Parathyroid adenoma (tissue), 2 donors: Measurements from ENCODE around the gene LSP1.
"Not testable (repeated sequence)": the region's sequence is repeated elsewhere in the genome, so short reads cannot be mapped to it uniquely, and the experiment has no call there.

Experiments
- H2AFZ ChIP-seq: fragments of 300-600 bp; sonication (generic); one replicate; pipeline ENCODE4 v1.7.0; 2017; ENCODE audit warnings: antibody characterized with exemption, mild to moderate bottlenecking
- H3K27ac ChIP-seq: fragments of 300-600 bp; sonication (generic); one replicate; pipeline ENCODE4 v1.7.0; 2017
- H3K27me3 ChIP-seq: fragments of 300-600 bp; sonication (generic); one replicate; pipeline ENCODE4 v1.7.0; 2017; ENCODE audit warnings: low read length; ENCODE audit not compliant: control insufficient read depth, insufficient read depth
- H3K36me3 ChIP-seq: fragments of 300-600 bp; sonication (generic); one replicate; pipeline ENCODE4 v1.7.0; 2017; ENCODE audit warnings: low read length; ENCODE audit not compliant: control insufficient read depth, insufficient read depth
- H3K4me1 ChIP-seq: fragments of 300-600 bp; sonication (generic); one replicate; pipeline ENCODE4 v1.7.0; 2017; ENCODE audit warnings: control low read depth
- H3K4me2 ChIP-seq: fragments of 300-600 bp; sonication (generic); one replicate; pipeline ENCODE4 v1.7.0; 2017; ENCODE audit warnings: low read length
- H3K4me3 ChIP-seq: fragments of 300-600 bp; sonication (generic); one replicate; pipeline ENCODE4 v1.7.0; 2017; ENCODE audit warnings: low read depth, low read length
- H3K79me2 ChIP-seq: fragments of 300-600 bp; sonication (generic); one replicate; pipeline ENCODE4 v1.7.0; 2017; ENCODE audit warnings: control low read depth
- H3K9ac ChIP-seq: fragments of 300-600 bp; sonication (generic); one replicate; pipeline ENCODE4 v1.7.0; 2017; ENCODE audit warnings: mild to moderate bottlenecking
- H3K9me3 ChIP-seq: fragments of 300-600 bp; sonication (generic); one replicate; pipeline ENCODE4 v1.7.0; 2017; ENCODE audit warnings: low read length; ENCODE audit not compliant: control insufficient read depth
- TF ChIP-seq, protein P1 (sequence below): fragments of 300-600 bp; sonication (generic); IDR thresholded peaks from one replicate; pipeline ENCODE4 v1.7.0; 2017; ENCODE audit warnings: antibody characterized with exemption, mild to moderate bottlenecking
- donor health status: primary hyperparathyroidism.

The LSP1 gene

DNA sequence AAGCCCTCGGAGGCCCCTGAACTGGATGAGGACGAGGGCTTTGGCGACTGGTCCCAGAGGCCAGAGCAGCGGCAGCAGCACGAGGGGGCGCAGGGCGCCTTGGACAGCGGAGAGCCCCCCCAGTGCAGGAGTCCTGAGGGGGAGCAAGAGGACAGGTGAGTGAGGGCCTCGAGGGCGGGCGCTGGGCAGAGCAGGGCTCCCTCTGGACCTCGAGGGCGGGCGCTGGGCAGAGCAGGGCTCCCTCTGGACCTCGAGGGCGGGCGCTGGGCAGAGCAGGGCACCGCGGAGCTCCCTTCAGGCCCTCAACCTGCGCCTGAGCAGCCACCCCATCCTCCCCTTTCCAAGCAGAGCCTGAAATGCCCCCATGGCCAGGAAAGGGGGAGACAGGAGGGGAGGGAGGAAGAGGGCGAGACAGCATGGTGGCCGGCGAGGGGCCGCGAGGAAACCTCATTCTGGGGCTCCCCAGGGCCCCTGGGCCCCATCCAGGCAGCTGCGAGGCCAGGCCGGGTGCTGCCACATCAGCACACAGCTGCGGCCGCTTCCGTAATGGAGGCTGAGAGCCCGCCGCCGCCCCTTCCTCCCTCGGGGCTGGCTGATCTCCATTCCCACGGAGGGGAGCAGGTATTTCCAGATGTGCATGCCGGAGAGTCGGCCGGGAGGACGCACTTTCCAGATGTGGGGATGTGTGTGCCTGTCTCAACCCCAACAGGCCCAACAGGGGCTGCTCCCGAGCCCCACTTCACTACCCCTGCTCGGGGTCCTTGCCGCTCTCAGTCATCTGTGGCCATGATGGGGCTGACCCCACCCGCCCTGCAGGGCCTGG lies 28.8 kb downstream of the LSP1 start:
- Histone ChIP-seq H3K79me2 (no peaks in the 10 kb centered on the region), H3K9me3 (no peaks in the 10 kb centered on the region), H3K4me1 (no peaks in the 10 kb centered on the region), H2AFZ (no peak overlapping the region), H3K27ac (peak overlapping the region; percentile 7), H3K36me3 (no peaks in the 10 kb centered on the region), H3K9ac (no peak overlapping the region), H3K4me2 (no peak overlapping the region), H3K27me3 (no peaks in the 10 kb centered on the region), H3K4me3 (no peak overlapping the region)
- TF ChIP-seq, protein P1, sequence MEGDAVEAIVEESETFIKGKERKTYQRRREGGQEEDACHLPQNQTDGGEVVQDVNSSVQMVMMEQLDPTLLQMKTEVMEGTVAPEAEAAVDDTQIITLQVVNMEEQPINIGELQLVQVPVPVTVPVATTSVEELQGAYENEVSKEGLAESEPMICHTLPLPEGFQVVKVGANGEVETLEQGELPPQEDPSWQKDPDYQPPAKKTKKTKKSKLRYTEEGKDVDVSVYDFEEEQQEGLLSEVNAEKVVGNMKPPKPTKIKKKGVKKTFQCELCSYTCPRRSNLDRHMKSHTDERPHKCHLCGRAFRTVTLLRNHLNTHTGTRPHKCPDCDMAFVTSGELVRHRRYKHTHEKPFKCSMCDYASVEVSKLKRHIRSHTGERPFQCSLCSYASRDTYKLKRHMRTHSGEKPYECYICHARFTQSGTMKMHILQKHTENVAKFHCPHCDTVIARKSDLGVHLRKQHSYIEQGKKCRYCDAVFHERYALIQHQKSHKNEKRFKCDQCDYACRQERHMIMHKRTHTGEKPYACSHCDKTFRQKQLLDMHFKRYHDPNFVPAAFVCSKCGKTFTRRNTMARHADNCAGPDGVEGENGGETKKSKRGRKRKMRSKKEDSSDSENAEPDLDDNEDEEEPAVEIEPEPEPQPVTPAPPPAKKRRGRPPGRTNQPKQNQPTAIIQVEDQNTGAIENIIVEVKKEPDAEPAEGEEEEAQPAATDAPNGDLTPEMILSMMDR, result no peak

DNA sequence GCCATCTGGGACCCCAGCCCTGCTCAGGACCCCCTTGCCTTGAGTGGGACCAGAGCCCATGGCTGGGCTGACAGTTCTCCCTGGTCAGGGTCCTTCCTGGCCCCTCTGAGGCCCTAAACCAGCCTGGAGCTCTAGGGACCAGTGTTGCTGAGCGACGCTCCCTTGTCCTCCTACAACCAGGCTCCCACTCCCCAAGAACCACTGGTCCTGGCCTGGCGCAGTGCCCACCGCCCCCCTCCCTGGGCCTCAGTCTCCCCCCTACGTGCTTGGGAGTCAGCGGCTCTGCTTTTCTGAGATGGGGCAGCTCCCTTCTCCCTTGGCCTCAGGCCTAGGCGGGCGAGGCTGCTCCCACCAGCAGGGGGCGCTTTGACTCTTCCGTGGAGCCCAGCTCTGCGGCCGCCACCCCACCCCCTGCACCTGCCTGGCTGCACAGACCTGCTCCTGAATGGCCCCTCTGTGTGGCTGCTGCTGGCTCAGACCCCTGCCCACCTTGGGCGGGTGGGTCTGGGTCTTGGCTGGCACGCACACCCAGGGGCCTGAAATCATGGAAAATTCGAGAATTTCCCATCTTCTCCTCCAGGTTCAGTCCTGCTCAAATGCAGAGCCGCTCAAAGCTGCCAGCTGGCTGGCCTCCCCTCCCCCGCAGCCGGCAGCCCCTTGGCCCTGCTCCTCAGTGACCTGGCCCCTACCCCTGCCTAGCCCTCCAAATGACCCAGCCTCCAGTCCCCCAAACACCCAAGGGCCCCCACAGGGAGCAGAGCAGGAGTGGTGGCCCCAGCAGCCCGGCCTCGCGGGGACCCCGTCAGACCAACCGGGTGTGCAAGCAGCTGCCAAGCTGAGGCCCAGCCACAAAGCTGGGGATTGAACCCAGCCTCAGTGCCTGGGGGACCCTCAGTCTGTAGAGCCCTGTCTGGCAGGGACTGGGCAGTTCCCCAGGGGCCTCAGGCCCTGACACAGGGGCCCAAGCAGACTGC lies 29.7 kb downstream of the LSP1 start:
- H3K36me3 ChIP-seq, result no peaks in the 10 kb centered on the region
- H3K27ac ChIP-seq, result no peak overlapping the region
- TF ChIP-seq, protein P1, result peak; percentile 79
- no peak overlapping the region for H3K9ac ChIP-seq
- no peak overlapping the region for H3K4me3 ChIP-seq
- H3K27me3 ChIP-seq, result no peaks in the 10 kb centered on the region
- no peaks in the 10 kb centered on the region for H3K4me1 ChIP-seq
- no peak overlapping the region for H3K4me2 ChIP-seq
- no peaks in the 10 kb centered on the region for H3K9me3 ChIP-seq
- no peak overlapping the region for H2AFZ ChIP-seq
- no peaks in the 10 kb centered on the region for H3K79me2 ChIP-seq

DNA sequence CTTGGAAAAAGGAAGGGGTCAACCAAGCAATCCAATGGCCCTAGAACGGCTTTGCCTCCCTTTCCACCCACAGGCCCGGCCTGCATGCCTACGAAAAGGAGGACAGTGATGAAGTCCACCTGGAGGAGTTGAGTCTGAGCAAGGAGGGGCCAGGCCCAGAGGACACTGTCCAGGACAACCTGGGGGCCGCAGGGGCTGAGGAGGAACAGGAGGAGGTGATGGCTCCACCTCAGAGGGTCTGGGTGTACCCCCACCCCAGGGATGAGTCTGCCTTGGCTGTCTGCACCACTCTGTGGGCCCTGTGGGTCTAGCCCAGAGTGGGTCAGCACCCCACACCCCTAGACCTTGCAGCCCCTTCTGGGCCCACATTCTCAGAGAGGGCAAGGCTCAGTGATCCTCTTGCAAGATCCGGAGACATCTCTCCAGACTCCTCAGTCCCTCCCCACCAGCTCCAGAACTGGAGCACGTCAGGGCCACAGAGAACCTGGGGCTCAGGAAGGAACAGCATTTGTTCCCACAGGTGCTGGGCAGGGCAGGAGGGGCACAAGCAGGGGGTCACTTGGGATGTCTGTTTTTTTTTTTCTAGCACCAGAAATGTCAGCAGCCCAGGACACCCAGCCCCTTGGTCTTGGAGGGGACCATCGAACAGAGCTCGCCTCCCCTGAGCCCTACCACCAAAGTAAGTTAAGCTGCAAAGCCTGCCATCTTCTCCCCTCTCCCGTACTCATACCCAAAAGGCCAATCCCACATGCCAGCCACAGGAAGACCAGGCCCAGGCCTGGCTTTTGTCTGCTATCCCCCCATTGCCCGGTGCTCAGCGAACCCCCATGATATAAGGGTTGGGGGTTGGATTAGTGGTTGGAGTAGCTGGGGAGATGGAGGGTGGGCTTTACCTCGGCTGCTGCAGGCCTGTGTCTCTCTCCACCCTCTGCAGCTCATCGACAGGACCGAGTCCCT lies 30.7 kb downstream of the LSP1 start:
- TF ChIP-seq, protein P1, result no peak
- H3K9me3 ChIP-seq, result no peaks in the 10 kb centered on the region
- H3K36me3 ChIP-seq, result no peaks in the 10 kb centered on the region
- H3K9ac ChIP-seq, result no peak overlapping the region
- no peaks in the 10 kb centered on the region for H3K79me2 ChIP-seq
- no peaks in the 10 kb centered on the region for H3K4me1 ChIP-seq
- H3K27ac ChIP-seq, result no peak overlapping the region
- no peak overlapping the region for H2AFZ ChIP-seq
- no peak overlapping the region for H3K4me2 ChIP-seq
- H3K4me3 ChIP-seq, result no peak overlapping the region
- H3K27me3 ChIP-seq, result no peaks in the 10 kb centered on the region

DNA sequence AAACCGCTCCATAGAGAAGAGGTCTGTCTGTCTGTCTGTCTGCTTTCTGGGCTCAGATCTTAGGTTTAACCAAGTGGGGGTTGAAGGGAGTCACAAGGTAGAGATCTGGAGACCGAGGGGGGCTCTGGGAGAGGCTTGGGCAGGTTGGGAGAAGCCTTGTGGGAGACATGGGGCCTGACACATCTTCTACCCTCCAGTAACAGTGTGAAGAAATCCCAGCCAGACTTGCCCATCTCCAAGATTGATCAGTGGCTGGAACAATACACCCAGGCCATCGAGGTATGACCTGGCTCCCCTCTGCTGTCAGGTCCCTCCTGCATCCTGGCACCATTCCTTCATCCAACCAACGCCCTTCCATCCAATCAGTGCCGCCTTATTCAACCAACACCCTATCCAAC lies 31.4 kb downstream of the LSP1 start:
- TF ChIP-seq, protein P1, result no peak
- H2AFZ ChIP-seq, result no peak overlapping the region
- H3K9me3 ChIP-seq, result no peaks in the 10 kb centered on the region
- no peaks in the 10 kb centered on the region for H3K27me3 ChIP-seq
- no peak overlapping the region for H3K4me2 ChIP-seq
- no peaks in the 10 kb centered on the region for H3K79me2 ChIP-seq
- no peaks in the 10 kb centered on the region for H3K4me1 ChIP-seq
- no peak overlapping the region for H3K9ac ChIP-seq
- H3K36me3 ChIP-seq, result no peaks in the 10 kb centered on the region
- no peak overlapping the region for H3K4me3 ChIP-seq
- no peak overlapping the region for H3K27ac ChIP-seq

DNA sequence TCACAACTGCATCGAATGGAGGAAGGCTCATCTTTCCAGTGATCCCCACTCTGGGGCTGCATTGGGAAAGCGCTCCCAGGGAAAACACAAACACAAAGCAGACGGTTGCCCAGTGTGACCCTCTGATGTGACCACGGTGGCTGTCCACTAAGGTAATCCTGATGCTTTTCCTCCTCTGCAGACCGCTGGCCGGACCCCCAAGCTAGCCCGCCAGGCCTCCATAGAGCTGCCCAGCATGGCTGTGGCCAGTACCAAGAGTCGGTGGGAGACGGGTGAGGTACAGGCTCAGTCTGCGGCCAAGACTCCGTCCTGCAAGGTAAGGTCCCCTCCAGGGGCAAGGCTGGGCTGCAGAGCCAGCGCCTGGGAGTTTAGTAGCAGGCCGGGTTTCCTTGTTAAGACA lies 33.7 kb downstream of the LSP1 start:
- not testable (repeated sequence) for H3K4me2 ChIP-seq, H3K79me2 ChIP-seq, H3K36me3 ChIP-seq, H3K4me3 ChIP-seq, H3K9ac ChIP-seq, H2AFZ ChIP-seq, H3K27ac ChIP-seq, H3K4me1 ChIP-seq, H3K9me3 ChIP-seq, H3K27me3 ChIP-seq
